GM12864 (cell line): ENCODE results near the gene RER1.

Experiments
- DNase-seq: peaks from one replicate; pipeline ENCODE4 v3.0.0-alpha.2; 2011; ENCODE audit warnings: low read depth
- H3K4me3 ChIP-seq: 2 replicates; pipeline ENCODE4 v1.5.1; 2011; ENCODE audit warnings: mild to moderate bottlenecking, low read depth, low read length, control low read depth
- CTCF ChIP-seq: IDR thresholded peaks from 2 replicates; pipeline ENCODE4 v1.5.1; 2011; ENCODE audit warnings: low read depth, mild to moderate bottlenecking, moderate library complexity, low read length, control low read depth, inconsistent platforms; ENCODE audit errors: missing control alignments

RER1 gene

GRCh38 chr1:2414297-2414958, 22.8 kb downstream of the RER1 start:
- peak overlapping the region; percentile 80 for H3K4me3 ChIP-seq
- TF ChIP-seq CTCF = peak; percentile 88
- DNase-seq = peak; percentile 42

- DNase-seq = no peak
- no peak for TF ChIP-seq CTCF
- H3K4me3 ChIP-seq = peak overlapping the region; percentile 61
Observed at GRCh38 chr1:2415337-2415736, 23.7 kb downstream of the RER1 start.

- peak overlapping the region; percentile 61 for H3K4me3 ChIP-seq
- TF ChIP-seq CTCF = peak; percentile 14
- DNase-seq = no peak
Observed at GRCh38 chr1:2415801-2416208, 24.2 kb downstream of the RER1 start.

GRCh38 chr1:2416403-2416802, 24.8 kb downstream of the RER1 start:
- H3K4me3 ChIP-seq = peak overlapping the region; percentile 61
- DNase-seq = no peak
- no peak for TF ChIP-seq CTCF

- no peak for TF ChIP-seq CTCF
- no peak overlapping the region; the same call in none of the 2 replicates for H3K4me3 ChIP-seq
- no peak for DNase-seq
Observed at GRCh38 chr1:2417083-2417832, 25.6 kb downstream of the RER1 start.

GRCh38 chr1:2417833-2418225, 26.2 kb downstream of the RER1 start:
- TF ChIP-seq CTCF = no peak
- DNase-seq = no peak
- H3K4me3 ChIP-seq = no peak overlapping the region
